GM23338 (cell line): ENCODE results near the gene RPL13. TPM values are rescaled to one million over a fixed set of nuclear protein-coding genes. Genes with fewer than 3 reads are reported as not detected.

Source experiments
- ATAC-seq: fragments of 200-7000 bp; cut with Tn5 transposase; 3 replicates; pipeline ENCODE4 v1.9.1; 2020
- DNase-seq: peaks from one replicate; pipeline ENCODE4 v3.0.0-alpha.2; 2015; ENCODE audit warnings: low spot score
- H2AFZ ChIP-seq: fragments of 200-600 bp; sonication (generic); 2 replicates; pipeline ENCODE4 v1.8.0; 2016; ENCODE audit warnings: antibody characterized with exemption, mild to moderate bottlenecking, moderate library complexity
- H3F3A ChIP-seq: fragments of 200-600 bp; sonication (generic); replicated peaks from 2 replicates; pipeline ENCODE4 v1.8.0; 2017; ENCODE audit warnings: antibody characterized with exemption, mixed run types, low read depth
- H3K27ac ChIP-seq: fragments of 200-600 bp; sonication (generic); 2 replicates; pipeline ENCODE4 v1.6.1; 2016; ENCODE audit warnings: low read depth
- H3K27me3 ChIP-seq: fragments of 200-600 bp; sonication (generic); 2 replicates; pipeline ENCODE4 v1.8.0; 2016; ENCODE audit warnings: mild to moderate bottlenecking, mixed run types, moderate library complexity; ENCODE audit not compliant: insufficient read depth
- H3K36me3 ChIP-seq: fragments of 200-600 bp; sonication (generic); 2 replicates; pipeline ENCODE4 v1.8.0; 2016; ENCODE audit warnings: mild to moderate bottlenecking; ENCODE audit not compliant: insufficient read depth
- H3K4me1 ChIP-seq: fragments of 200-600 bp; sonication (generic); 2 replicates; pipeline ENCODE4 v1.8.0; 2016; ENCODE audit warnings: mild to moderate bottlenecking, moderate library complexity; ENCODE audit not compliant: insufficient read depth
- H3K4me2 ChIP-seq: fragments of 200-600 bp; sonication (generic); 2 replicates; pipeline ENCODE4 v1.7.1; 2017; ENCODE audit warnings: mixed run types
- H3K4me3 ChIP-seq: fragments of 200-600 bp; sonication (generic); 2 replicates; pipeline ENCODE4 v1.6.1; 2016; ENCODE audit warnings: mixed run types
- H3K79me2 ChIP-seq: fragments of 200-600 bp; sonication (generic); replicated peaks from 2 replicates; pipeline ENCODE4 v1.8.0; 2017; ENCODE audit warnings: mild to moderate bottlenecking; ENCODE audit not compliant: insufficient read depth
- H3K9me2 ChIP-seq: fragments of 200-600 bp; sonication (generic); 2 replicates; pipeline ENCODE4 v1.8.0; 2017; ENCODE audit not compliant: insufficient read depth
- H4K20me1 ChIP-seq: fragments of 200-600 bp; sonication (generic); replicated peaks from 2 replicates; pipeline ENCODE4 v1.8.0; 2017; ENCODE audit warnings: mild to moderate bottlenecking; ENCODE audit not compliant: insufficient read depth
- H3K27ac Mint-ChIP-seq: 2 replicates; pipeline ENCODE4 v1.8.0; 2020; ENCODE audit warnings: inconsistent platforms, mild to moderate bottlenecking, moderate library complexity, mixed read lengths
- H3K27me3 Mint-ChIP-seq: 3 replicates; pipeline ENCODE4 v1.8.0; 2022; ENCODE audit warnings: low read depth, mild to moderate bottlenecking, moderate library complexity, mixed read lengths, inconsistent platforms; ENCODE audit not compliant: insufficient read depth, poor library complexity
- H3K36me3 Mint-ChIP-seq: 3 replicates; pipeline ENCODE4 v1.8.0; 2021; ENCODE audit warnings: low read depth, mild to moderate bottlenecking, inconsistent platforms, moderate library complexity, mixed read lengths
- H3K4me1 Mint-ChIP-seq: 3 replicates; pipeline ENCODE4 v1.8.0; 2020; ENCODE audit warnings: mild to moderate bottlenecking, inconsistent platforms, mixed read lengths
- H3K4me3 Mint-ChIP-seq: 3 replicates; pipeline ENCODE4 v1.8.0; 2021; ENCODE audit warnings: moderate library complexity, mild to moderate bottlenecking, inconsistent platforms, mixed read lengths
- H3K9me3 Mint-ChIP-seq: 3 replicates; pipeline ENCODE4 v1.8.0; 2020; ENCODE audit warnings: moderate library complexity, mild to moderate bottlenecking, inconsistent platforms, mixed read lengths
- CREB1 ChIP-seq: fragments of 250-450 bp; sonication (Bioruptor Pico); IDR thresholded peaks from 2 replicates; pipeline ENCODE4 v1.5.0; 2020; ENCODE audit warnings: low read depth, mild to moderate bottlenecking, moderate library complexity
- CTCF ChIP-seq, 2 experiments: fragments of 200-600 bp in 1 of 2; sonication (generic) in 1 of 2; conservative IDR thresholded peaks; 2 replicates each; pipeline versions ENCODE4 v1.5.1 to v1.6.1; 2016 to 2017; ENCODE audit warnings: antibody characterized with exemption in 2 of 2, low read depth in 2 of 2, mild to moderate bottlenecking in 2 of 2, moderate library complexity in 1 of 2
- ETS1 ChIP-seq: IDR thresholded peaks from 2 replicates; pipeline ENCODE4 v1.6.1; 2016; ENCODE audit warnings: antibody characterized with exemption
- EZH2 ChIP-seq: fragments of 200-600 bp; sonication (generic); IDR thresholded peaks from one replicate; pipeline ENCODE4 v1.8.0; 2017; ENCODE audit warnings: antibody characterized with exemption, mild to moderate bottlenecking, low read depth; ENCODE audit not compliant: unreplicated experiment
- EZH2phosphoT487 ChIP-seq: fragments of 200-600 bp; sonication (generic); IDR thresholded peaks from one replicate; pipeline ENCODE4 v1.8.1; 2018; ENCODE audit warnings: antibody characterized with exemption; ENCODE audit not compliant: unreplicated experiment
- JUNB ChIP-seq: IDR thresholded peaks from one replicate; pipeline ENCODE4 v1.6.1; 2016; ENCODE audit warnings: antibody characterized with exemption; ENCODE audit not compliant: unreplicated experiment
- NANOG ChIP-seq: IDR thresholded peaks from 2 replicates; pipeline ENCODE4 v1.6.1; 2016; ENCODE audit warnings: antibody characterized with exemption, borderline replicate concordance
- POLR2AphosphoS5 ChIP-seq: IDR thresholded peaks from 2 replicates; pipeline ENCODE4 v1.6.1; 2016; ENCODE audit warnings: antibody characterized with exemption, low read depth
- REST ChIP-seq: IDR thresholded peaks from one replicate; pipeline ENCODE4 v1.6.1; 2018; ENCODE audit warnings: antibody characterized with exemption; ENCODE audit not compliant: unreplicated experiment
- STAT1 ChIP-seq: IDR thresholded peaks from one replicate; pipeline ENCODE4 v1.6.1; 2016; ENCODE audit warnings: antibody characterized with exemption; ENCODE audit not compliant: unreplicated experiment
- ZNF114 ChIP-seq: fragments of 250-450 bp; sonication (Bioruptor Pico); IDR thresholded peaks from 2 replicates; pipeline ENCODE4 v1.5.0; 2020; ENCODE audit warnings: mild to moderate bottlenecking, moderate library complexity
- ZNF331 ChIP-seq: fragments of 250-450 bp; sonication (Bioruptor Pico); IDR thresholded peaks from 2 replicates; pipeline ENCODE4 v1.5.0; 2020; ENCODE audit warnings: low read depth, mild to moderate bottlenecking, moderate library complexity
- ZNF462 ChIP-seq: fragments of 250-450 bp; sonication (Bioruptor Pico); IDR thresholded peaks from 2 replicates; pipeline ENCODE4 v1.5.0; 2020; ENCODE audit warnings: mild to moderate bottlenecking, moderate library complexity
- polyA plus RNA-seq: library from polyadenylated mRNA; unstranded; fragments of >200 nt; fragmentation: Nextera tagmentation; extraction: Ambion mirVana; gene quantifications from 2 replicates; pipeline ENCODE4 v1.2.1, GENCODE V29; 2016
- total RNA-seq: library from RNA; depleted of rRNA; stranded (reverse); fragments of >200 nt; shearing (Covaris generic); gene quantifications from 2 replicates; pipeline ENCODE4 v1.2.3, GENCODE V29; 2014

RPL13 gene
- total and polyA plus RNA-seq, 2 experiments from 2014 or later, result 3,489 to 3,617 TPM

GRCh38 chr16:89511374-89511773 lies 49.1 kb upstream of the RPL13 start:
- H3K4me3 ChIP-seq, result no peak overlapping the region
- ATAC-seq (no peak), DNase-seq (no peak)
- peaks cover 12% of the 10 kb centered on the region for H3K4me1 ChIP-seq
- H3K79me2 ChIP-seq, result peaks cover 44% of the 10 kb centered on the region
- H3K36me3 ChIP-seq, result peaks cover 41% of the 10 kb centered on the region
- H3K9me2 ChIP-seq, result no peaks in the 10 kb centered on the region
- no peaks in the 10 kb centered on the region for H3K27me3 Mint-ChIP-seq
- no peak overlapping the region for H3K4me2 ChIP-seq
- TF ChIP-seq JUNB (no peak), STAT1 (no peak), NANOG (no peak), ETS1 (no peak), EZH2 (no peak), ZNF114 (CRISPR knock-in tag) (no peak), ZNF331 (CRISPR knock-in tag) (no peak), CREB1 (CRISPR knock-in tag) (no peak), ZNF462 (CRISPR knock-in tag) (no peak), EZH2phosphoT487 (no peak), CTCF (conservative IDR thresholded peaks at IDR 0.05; ENCODE audit: low read depth in 2 of 2) (no peak), POLR2AphosphoS5 (no peak), REST (no peak)
- H3K4me1 Mint-ChIP-seq, result peaks cover 2% of the 10 kb centered on the region; the same call in 1 of the 3 replicates
- H3K36me3 Mint-ChIP-seq, result peaks cover 46% of the 10 kb centered on the region
- H3F3A ChIP-seq, result peaks cover 12% of the 10 kb centered on the region; the same call in 1 of the 2 replicates
- no peaks in the 10 kb centered on the region for H3K9me3 Mint-ChIP-seq
- H3K4me3 Mint-ChIP-seq, result no peak overlapping the region
- no peak overlapping the region for H3K27ac Mint-ChIP-seq
- no peak overlapping the region for H3K27ac ChIP-seq
- H4K20me1 ChIP-seq, result peaks cover 14% of the 10 kb centered on the region
- H3K27me3 ChIP-seq, result peaks cover 7% of the 10 kb centered on the region; the same call in 1 of the 2 replicates
- no peak overlapping the region for H2AFZ ChIP-seq
